ENCODE measurements around the gene ADAM12. TPM values are rescaled to one million over a fixed set of nuclear protein-coding genes. Genes with fewer than 3 reads are reported as not detected.
"Not testable (repeated sequence)": the region's sequence is repeated elsewhere in the genome, so short reads cannot be mapped to it uniquely, and the experiment has no call there.

The ADAM12 gene
- total RNA-seq, 1 donor from 2014 or later, result 41.7 TPM

GRCh38 chr10:126250527-126251310, 137.6 kb downstream of the ADAM12 start:
- peaks cover 48% of the 10 kb centered on the region for H3K4me1 Mint-ChIP-seq (ENCODE audit: unreplicated experiment)
- TF ChIP-seq CTCF (IDR thresholded peaks at IDR 0.05), result no peak
- H3K4me3 Mint-ChIP-seq (ENCODE audit: unreplicated experiment), result no peak overlapping the region
- peaks cover 4% of the 10 kb centered on the region for H3K36me3 Mint-ChIP-seq (ENCODE audit: unreplicated experiment)
- H3K27me3 Mint-ChIP-seq (ENCODE audit: unreplicated experiment), result no peaks in the 10 kb centered on the region
- DNase-seq (ENCODE audit: extremely low spot score, unreplicated experiment), result no peak
- no peaks in the 10 kb centered on the region for H3K9me3 Mint-ChIP-seq (ENCODE audit: unreplicated experiment)
- no peak overlapping the region for H3K27ac Mint-ChIP-seq (ENCODE audit: unreplicated experiment)

GRCh38 chr10:126250045-126250444, 138.2 kb downstream of the ADAM12 start:
- H3K9me3 Mint-ChIP-seq (ENCODE audit: unreplicated experiment), result no peaks in the 10 kb centered on the region
- no peak for DNase-seq (ENCODE audit: extremely low spot score, unreplicated experiment)
- H3K27me3 Mint-ChIP-seq (ENCODE audit: unreplicated experiment), result no peaks in the 10 kb centered on the region
- peaks cover 2% of the 10 kb centered on the region for H3K36me3 Mint-ChIP-seq (ENCODE audit: unreplicated experiment)
- no peak overlapping the region for H3K27ac Mint-ChIP-seq (ENCODE audit: unreplicated experiment)
- TF ChIP-seq CTCF (IDR thresholded peaks at IDR 0.05), result no peak
- H3K4me1 Mint-ChIP-seq (ENCODE audit: unreplicated experiment), result peaks cover 48% of the 10 kb centered on the region
- H3K4me3 Mint-ChIP-seq (ENCODE audit: unreplicated experiment), result no peak overlapping the region

- H3K27ac Mint-ChIP-seq (ENCODE audit: unreplicated experiment), result peak overlapping the region; percentile 89
Observed at GRCh38 chr10:126247446-126247975, 140.8 kb downstream of the ADAM12 start.

GRCh38 chr10:126246396-126246795, 141.9 kb downstream of the ADAM12 start:
- not testable (repeated sequence) for H3K4me3 Mint-ChIP-seq (ENCODE audit: unreplicated experiment); DNase-seq (ENCODE audit: extremely low spot score, unreplicated experiment); H3K9me3 Mint-ChIP-seq (ENCODE audit: unreplicated experiment); H3K27me3 Mint-ChIP-seq (ENCODE audit: unreplicated experiment); H3K36me3 Mint-ChIP-seq (ENCODE audit: unreplicated experiment)
- peak overlapping the region; percentile 89 for H3K27ac Mint-ChIP-seq (ENCODE audit: unreplicated experiment)
- peaks cover 26% of the 10 kb centered on the region for H3K4me1 Mint-ChIP-seq (ENCODE audit: unreplicated experiment)

More at GRCh38 chr10:126247446-126247975, 140.8 kb downstream of the ADAM12 start:
- H3K4me3 Mint-ChIP-seq (ENCODE audit: unreplicated experiment), result peak overlapping the region; percentile 36
- H3K9me3 Mint-ChIP-seq (ENCODE audit: unreplicated experiment), result no peaks in the 10 kb centered on the region
- no peak for TF ChIP-seq CTCF (IDR thresholded peaks at IDR 0.05)
- no peaks in the 10 kb centered on the region for H3K27me3 Mint-ChIP-seq (ENCODE audit: unreplicated experiment)
- H3K4me1 Mint-ChIP-seq (ENCODE audit: unreplicated experiment), result peaks cover 26% of the 10 kb centered on the region
- DNase-seq (ENCODE audit: extremely low spot score, unreplicated experiment), result no peak
- no peaks in the 10 kb centered on the region for H3K36me3 Mint-ChIP-seq (ENCODE audit: unreplicated experiment)

GRCh38 chr10:126245501-126245900, 142.8 kb downstream of the ADAM12 start:
- Mint-ChIP-seq H3K4me1 (ENCODE audit: unreplicated experiment) (peaks cover 32% of the 10 kb centered on the region), H3K27me3 (ENCODE audit: unreplicated experiment) (no peaks in the 10 kb centered on the region), H3K4me3 (ENCODE audit: unreplicated experiment) (no peak overlapping the region), H3K36me3 (ENCODE audit: unreplicated experiment) (no peaks in the 10 kb centered on the region), H3K9me3 (ENCODE audit: unreplicated experiment) (no peaks in the 10 kb centered on the region), H3K27ac (ENCODE audit: unreplicated experiment) (no peak overlapping the region)
- TF ChIP-seq CTCF (IDR thresholded peaks at IDR 0.05), result no peak
- DNase-seq (ENCODE audit: extremely low spot score, unreplicated experiment), result no peak

Measured in osteocyte (in vitro differentiated cells).